KG1 (cell line): ENCODE results near the gene TNKS1BP1.

Source experiments
- DNase-seq: peaks from one replicate; lab custom pipeline; 2025; lab: John Stamatoyannopoulos, UW

Gene TNKS1BP1

GRCh38 chr11:57327721-57328120 is 3.0 kb upstream of the TNKS1BP1 start:
- no peak for DNase-seq

- no peak for DNase-seq
These were observed 940 bp upstream of the TNKS1BP1 start for GRCh38 chr11:57325735-57326048.

DNA sequence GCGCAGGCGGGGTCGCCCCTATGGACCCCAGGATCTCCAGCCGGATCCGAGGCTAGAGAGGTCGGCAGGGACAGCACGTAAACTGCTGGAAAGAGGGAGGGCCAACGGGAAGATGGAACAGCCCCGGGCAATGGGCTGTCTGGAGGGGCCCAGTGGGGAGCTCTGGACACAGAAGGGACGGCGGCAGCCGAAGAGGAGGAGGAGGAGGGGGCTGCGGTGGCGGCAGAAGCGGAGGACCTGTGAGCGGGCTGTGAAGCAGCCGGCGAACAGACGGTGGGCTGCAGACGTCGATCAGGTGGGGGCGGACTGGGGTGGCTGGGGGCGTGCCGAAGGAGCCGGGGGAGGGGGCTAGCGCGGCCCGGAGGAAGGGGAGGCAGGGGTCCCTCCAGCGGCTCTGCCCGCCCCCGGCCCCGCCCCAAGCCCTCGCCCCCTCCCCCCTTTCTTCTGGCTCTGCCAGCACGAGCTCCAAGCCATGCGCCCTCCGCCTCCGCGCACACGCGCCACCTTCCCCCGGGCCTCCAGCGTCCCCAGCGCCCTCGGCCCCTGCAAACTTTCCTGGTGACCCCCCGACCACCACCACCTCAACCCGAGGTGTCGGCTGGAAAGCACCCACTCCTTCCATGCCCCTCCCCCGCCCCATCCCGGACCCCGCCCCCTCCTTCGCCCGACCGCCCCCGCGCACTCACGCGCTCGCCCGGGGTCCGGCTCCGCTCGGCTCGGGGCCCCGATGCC is 432 bp downstream of the TNKS1BP1 start:
- DNase-seq, result no peak

DNA sequence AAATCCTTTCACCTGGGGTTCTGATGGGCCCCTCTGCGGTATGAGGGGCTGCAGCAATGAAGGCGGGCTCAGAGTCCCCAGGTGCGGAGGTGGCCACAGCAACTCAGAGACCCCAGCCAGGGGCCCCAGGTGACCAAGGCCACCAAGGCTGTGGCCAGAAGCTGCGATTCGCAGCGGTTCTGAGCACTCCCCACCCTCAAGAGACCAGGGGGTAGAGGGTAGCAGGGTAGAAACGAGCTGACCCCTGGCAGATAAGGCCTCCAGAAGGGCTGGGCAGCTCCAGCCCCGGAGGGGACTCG is 948 bp downstream of the TNKS1BP1 start:
- DNase-seq, result no peak

GRCh38 chr11:57323167-57323854 is 1.4 kb downstream of the TNKS1BP1 start:
- no peak for DNase-seq

DNA sequence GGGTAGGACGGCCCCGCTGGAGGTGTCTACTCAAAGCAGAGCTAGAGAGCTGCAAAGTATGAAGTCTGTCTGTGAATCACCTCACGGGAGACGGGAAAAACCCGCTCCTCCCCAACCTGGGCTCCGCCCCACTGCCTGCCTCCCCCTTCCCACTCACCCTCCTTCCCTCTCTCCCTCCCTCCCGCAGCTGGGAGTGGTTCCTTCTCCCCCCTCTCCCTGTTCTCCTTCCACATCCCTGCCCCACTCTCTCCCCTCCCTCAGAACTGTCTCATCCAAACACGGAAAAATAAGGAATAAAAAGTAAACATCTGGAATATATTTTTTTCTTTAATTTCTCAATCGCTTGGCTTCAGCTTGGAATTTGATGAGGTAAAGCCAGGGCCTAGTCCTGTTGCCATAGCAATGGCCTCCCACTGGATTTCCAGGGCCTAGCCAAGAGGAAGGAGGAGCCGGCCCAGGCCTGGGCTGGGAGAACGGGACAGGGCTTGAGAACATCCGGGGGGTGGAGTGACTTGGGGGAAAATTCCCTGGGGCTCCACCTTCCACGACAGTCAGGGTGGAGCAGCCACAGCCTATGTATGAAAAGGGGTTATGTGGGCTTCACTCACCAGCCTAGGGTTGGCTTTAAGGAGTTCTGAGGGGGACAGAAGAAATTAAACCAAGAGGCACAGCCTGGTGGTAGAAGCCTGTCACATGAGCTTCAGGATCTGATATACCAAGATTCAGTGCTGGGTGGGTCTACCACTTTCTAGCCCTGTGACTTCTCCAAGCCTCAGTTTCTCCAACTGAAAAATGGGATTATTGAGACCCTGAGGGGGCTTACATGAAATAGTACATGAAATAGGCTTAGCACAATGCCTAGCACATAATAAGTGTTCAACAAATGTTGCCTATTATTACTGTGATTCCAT is 2.2 kb downstream of the TNKS1BP1 start:
- DNase-seq, result no peak

DNA sequence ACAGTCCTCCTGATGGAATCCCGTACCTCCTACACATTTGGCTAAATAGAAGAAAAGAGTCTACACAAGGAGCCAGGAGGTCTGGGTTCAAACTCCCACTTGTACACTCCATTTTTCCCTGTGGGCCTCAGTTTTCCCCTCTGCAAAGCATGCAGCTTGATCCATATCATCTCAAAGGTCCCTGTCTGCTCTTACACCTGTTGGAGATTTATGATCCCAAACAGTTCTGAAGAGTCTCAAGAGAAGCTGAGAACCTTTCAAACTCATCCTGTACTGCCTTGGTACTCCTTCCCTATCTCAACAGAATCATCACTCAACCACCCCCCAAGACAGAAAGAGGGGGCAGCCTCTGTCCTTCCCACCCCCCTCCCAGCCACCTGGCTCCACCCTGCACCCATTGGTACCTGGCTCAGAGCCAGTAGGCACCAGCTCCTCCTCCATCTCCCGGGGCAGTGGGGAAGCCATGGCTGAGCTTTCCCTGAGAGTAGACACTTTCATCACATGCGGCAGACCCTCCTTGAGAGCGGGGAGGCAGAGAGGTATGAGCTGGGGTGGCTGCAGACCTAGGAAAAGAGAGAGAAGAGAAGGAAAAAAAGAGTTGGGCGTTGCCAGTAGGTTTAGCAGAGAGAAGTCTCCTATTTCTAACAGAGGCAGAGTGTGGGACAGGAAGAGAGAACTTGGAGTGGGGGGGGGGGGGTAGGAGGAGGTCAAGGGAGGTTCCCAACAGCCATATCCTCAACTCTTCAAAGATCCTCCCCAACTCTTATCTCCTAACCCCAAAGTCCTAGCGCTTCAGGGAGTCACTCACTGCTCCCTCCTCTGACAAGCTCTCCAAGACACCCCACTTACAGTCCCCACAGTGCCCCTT is 3.1 kb downstream of the TNKS1BP1 start:
- DNase-seq, result no peak

DNA sequence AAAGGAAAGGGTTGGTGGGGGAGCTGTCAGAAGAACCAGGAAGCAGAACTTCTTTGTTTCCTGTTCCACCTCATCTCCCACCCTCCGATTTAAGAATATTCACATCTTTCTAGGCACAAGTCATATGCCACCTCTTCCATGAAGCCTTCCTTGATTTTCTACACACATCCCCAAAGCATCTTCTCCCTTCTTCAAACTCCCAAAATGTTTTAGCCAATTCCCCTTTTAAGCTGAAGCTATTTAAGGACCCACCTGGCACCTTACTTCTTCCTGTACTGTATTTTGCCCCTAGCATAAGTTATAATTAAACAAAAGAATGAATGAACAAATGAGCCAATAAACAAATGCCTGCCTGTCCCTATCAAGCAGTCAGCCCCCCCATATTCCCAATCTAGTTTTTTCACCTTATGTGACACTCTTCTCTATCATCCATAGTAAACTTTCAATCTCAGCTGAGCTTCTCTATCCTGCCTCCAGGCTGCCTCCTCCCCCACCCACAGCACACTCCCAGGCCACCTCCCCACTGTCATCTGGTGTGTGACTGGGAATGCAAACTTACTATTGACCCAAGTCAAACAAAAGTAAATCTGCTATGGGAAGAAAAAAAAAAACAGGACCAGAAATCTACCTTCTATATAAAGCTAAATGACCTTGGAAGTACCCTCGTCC is 3.9 kb downstream of the TNKS1BP1 start:
- no peak for DNase-seq

GRCh38 chr11:57320067-57320718 is 4.6 kb downstream of the TNKS1BP1 start:
- DNase-seq, result no peak

GRCh38 chr11:57318178-57318577 is 6.6 kb downstream of the TNKS1BP1 start:
- no peak for DNase-seq

DNA sequence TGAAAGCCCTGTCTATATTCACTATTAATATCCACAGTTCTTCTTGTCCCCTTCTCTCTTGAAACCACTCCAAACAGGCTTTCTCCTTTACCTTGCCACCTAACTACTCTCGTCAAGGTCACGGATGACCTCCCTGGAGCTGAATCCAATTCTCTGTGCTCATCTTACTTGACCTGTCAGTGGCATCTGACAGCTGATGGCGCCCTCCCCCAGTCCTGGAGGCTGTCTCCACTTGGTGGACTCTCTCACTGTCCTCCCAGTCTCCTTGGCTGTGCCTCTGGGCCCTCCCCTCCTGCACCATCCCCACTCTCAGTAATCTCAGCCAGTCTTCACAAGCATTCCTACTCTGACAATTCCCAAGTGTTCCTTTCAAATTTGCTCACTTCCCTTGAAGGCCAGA is 8.7 kb downstream of the TNKS1BP1 start:
- DNase-seq, result no peak

GRCh38 chr11:57315491-57315890 is 9.3 kb downstream of the TNKS1BP1 start:
- DNase-seq, result peak; percentile 16

- no peak for DNase-seq
These were observed 10.4 kb downstream of the TNKS1BP1 start for GRCh38 chr11:57314221-57314973.

GRCh38 chr11:57313788-57314135 is 11.0 kb downstream of the TNKS1BP1 start:
- no peak for DNase-seq

- no peak for DNase-seq
These were observed 11.5 kb downstream of the TNKS1BP1 start for GRCh38 chr11:57313071-57313787.

- no peak for DNase-seq
These were observed 12.2 kb downstream of the TNKS1BP1 start for GRCh38 chr11:57312511-57313021.

DNA sequence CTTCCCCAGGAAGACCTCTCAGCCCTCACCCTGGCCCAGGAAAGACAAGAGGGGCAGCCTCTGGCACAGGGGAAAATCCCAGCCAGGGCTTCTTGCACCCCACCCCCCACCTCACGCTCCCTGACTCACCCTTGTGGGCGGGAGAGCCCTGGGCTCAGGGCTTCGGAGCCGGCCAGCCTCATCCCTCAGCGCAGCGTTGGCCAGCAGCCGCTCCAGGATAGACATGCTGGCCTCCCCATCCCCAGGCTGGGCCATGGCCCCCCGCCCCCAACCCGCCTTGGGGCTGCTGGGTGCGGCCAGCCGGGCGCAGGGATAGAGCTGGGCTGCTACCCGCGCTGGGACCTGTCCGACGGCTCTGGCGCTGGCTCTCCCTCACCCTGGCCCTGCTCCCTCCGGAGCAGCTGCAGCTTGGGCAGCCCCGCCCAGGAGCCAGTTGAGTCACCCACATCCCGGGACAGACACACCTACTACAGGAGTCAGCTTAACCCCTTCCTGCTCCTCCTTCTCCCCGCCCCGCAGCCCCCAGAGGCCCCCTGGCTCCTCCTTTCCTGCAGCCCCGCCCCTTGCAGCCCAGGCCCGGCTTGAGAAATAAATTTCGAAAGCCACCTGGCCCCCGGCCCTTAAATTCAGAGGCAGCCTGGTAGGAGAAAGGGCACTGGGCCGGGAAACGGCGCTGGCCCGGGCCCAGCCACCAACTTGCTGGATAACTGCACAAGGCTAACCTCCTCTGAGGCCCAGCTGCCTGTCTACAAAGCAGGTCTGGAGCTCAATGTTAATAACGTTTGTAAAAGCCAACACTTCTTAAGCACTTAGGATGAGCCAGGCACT is 13.4 kb downstream of the TNKS1BP1 start:
- no peak for DNase-seq

GRCh38 chr11:57310630-57311086 is 14.1 kb downstream of the TNKS1BP1 start:
- DNase-seq, result no peak
